GM21515 (cell line): ENCODE data around the gene POLE2.
"Not testable (repeated sequence)": the region's sequence is repeated elsewhere in the genome, so short reads cannot be mapped to it uniquely, and the experiment has no call there.

Experiments used
- ATAC-seq: cut with Tn5 transposase; IDR thresholded peaks from one replicate; pipeline ENCODE4 v1.9.1; 2021; ENCODE audit not compliant: unreplicated experiment

POLE2 gene

GRCh38 chr14:49659526-49660455, 28.2 kb downstream of the POLE2 start:
- ATAC-seq, result no peak

DNA sequence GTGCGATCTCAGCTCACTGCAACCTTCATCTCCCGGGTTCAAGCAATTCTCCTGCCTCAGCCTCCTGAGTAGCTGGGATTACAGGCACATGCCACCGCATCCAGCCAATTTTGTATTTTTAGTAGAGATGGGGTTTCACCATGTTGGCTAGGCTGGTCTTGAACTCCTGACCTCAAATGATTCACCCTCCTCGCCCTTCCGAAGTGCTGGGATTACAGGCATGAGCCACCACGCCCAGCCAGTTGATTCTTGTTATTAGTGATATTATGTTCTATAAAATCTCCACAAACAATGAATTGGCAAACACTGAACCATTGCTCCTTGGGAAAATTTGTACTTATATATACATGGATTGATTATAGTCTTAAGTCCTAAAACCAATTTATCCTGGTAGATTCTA, 30.5 kb downstream of the POLE2 start:
- ATAC-seq, result not testable (repeated sequence)

DNA sequence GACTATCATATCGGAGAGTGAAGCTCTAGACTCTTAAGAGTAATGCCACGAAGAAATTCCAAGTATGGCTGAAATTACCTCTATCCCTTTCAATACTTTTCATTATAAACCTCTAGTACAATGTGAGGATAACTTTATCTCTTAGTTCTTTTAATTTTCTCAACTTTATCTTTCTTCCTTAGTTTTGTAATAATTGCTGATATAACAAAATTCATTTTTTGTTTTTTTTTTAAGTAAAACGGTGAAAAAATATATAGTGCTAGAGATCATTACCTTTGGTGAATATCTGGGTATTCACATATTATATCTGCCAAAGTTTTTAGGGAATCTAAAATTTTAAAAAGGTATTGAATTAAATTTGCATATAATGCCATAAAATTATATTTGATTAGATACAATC, 33.5 kb downstream of the POLE2 start:
- ATAC-seq, result no peak

GRCh38 chr14:49653508-49653907, 34.5 kb downstream of the POLE2 start:
- ATAC-seq, result no peak

- ATAC-seq, result no peak
Measured at GRCh38 chr14:49642163-49642562, 45.9 kb downstream of the POLE2 start.

- no peak for ATAC-seq
Measured at GRCh38 chr14:49641697-49642129, 46.3 kb downstream of the POLE2 start.

GRCh38 chr14:49640540-49641417, 47.2 kb downstream of the POLE2 start:
- no peak for ATAC-seq

- no peak for ATAC-seq
Measured at GRCh38 chr14:49637534-49638078, 50.4 kb downstream of the POLE2 start.

DNA sequence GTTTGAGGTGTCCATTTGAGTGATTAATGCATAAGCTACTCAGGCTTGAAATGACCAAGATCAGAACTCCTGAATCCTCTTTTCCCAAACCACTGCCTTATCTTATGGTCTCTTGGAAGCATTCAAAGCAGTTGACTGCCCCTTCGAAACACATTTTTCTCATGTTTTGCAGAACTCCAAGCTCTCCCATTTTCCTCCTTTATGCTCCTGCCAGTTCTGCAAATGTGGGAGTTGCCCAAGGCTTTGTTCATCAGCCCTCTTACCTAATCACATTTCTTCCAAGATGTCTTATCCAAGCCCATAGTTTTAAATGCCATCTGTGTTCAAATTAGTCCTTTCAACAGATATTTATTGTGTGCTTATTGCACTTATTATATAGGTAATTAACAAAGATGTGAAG, 51.1 kb downstream of the POLE2 start:
- no peak for ATAC-seq

- peak; percentile 27 for ATAC-seq
Measured at GRCh38 chr14:49634547-49635334, 53.3 kb downstream of the POLE2 start, which contains the start of gene DNAAF2. Gene DNAAF2, minus strand, starts transcription at chr14:49635244. Its CDS starts 95 bp downstream, at chr14:49635149.

DNA sequence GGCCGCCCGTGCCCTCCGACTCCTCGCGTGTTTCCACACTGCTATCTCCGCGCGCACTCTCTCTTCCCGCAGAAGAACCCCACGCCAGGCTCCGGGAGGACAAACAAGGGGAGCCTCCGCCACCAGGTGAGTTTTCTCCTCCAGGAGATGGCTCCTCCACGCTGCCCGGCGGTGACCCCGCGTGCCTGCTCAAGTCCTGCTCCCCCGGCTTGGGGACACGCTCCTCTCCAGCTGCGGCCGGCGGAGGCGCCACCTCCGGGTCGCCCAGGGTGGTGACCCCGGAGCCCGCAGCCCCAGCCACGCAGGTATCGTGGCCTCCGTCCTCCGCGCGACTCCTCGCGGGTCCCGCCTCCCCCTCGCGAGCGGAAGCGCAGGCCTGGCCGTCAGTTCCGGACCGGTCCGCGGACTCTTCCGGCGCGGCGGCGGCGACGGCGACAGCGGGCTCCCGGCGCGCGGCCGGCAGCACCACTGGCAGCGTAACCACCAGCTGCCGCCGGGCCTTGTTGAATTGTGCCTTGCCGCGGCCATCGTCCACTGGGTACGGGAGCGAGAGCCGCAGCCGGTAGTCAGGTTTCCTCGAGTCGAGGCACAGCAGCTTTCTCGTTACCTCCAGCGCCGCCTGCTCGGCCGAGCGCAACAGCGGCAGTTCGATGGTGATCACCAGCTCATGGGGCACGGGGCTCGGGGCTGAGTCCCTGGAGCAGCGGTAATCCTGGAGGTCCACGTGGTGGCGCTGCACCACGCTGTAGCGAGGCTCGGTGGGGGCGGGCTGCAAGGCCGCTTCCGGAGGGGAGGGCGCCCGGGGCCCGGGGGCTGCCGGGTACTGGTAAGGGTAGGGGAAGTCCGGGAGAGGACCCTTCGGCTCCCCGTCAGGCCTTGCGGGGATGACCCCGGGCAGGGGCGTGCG, 54.1 kb downstream of the POLE2 start:
- ATAC-seq, result peak; percentile 77

DNA sequence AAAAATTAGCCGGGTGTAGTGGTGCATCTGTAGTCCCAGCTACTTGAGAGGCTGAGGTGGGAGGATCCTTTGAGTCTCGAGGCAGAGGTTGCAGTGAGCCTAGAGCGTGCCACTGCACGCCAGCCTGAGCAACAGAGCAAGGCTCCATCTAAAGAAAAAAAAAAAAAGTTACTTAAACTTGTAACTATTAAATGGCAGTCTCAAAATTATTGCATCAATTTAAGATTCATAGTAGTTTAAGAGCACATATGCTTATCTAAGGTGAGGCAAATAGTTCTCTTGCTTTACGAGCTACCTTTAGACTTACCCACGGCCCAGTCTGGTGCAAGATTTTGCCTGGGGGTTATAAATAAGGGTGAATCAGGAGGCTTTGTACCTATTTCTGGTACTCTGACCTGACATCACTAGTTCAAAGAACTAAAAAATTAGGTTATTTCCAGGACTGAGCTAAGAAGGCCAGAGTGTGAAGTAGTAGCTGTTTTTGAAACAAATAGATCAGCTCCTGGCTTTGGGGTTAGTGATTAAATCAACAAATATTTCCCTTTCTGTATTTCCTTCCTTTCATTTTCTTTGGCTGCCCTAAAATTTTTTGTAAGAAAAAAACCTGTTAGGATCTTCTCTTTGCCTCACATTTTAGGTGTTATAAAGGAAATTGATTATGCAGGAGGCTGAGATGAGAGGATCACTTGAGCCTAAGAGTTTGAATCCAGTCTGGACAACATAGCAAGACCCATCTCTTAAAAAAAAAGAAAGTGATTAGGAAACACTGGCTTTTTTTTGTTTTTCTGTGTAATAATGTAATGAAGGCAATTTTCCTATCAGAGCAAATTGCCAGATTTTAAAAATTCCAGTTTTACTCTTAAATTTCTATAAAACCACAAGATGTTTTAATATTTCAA, 63.8 kb downstream of the POLE2 start:
- ATAC-seq, result no peak

GRCh38 chr14:49623387-49623786, 64.6 kb downstream of the POLE2 start:
- no peak for ATAC-seq

GRCh38 chr14:49622022-49622607, 65.9 kb downstream of the POLE2 start:
- ATAC-seq, result no peak

- peak; percentile 30 for ATAC-seq
Measured at GRCh38 chr14:49621114-49621881, 66.7 kb downstream of the POLE2 start.

DNA sequence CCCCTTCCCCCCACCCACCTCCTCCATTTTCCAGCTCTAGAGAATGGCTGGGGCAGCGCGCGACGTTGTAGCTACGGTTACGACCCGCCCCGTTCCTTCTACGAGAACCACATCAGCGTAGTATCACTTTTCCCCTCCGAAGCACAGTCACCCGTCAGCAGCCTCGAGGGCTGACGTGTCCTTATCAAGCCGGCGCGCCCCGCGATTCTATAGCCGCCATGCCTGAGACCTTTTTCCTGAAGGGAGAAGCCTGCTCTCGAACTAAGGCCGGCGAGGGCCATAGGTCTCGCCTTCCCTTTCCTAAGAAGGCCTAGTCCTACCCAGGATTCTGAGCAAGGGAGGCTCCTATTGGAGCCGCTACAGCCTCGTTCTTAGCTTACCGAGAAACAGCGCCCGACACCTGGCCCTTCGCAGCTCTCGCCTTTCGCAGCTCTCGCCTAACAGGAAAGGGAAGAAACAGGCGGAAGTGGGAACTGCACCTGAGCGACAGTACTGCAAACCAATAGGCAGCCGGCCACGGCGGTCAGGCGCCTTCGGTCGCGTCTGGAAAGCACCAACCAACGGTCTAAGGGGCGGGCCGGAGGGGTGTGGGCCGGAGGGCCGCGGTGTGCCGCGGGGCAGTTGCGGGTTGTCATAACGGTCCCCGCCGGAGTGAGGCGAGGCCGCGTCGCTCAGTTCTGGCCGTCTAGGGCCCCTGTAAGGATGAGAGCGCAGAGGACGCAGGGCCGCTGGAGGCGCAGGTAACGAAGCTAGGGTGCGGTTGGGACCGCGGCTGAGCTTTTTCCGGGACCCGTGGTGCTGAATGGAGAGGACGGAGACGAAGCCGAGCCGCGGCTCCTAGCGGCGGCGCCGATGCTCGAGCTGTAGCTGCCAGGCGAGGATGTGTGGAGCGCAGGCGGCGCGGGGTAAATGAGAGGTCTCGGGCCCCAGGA, 67.6 kb downstream of the POLE2 start, which contains the start of the genes MGAT2 and RPL36AL:
Gene MGAT2 (plus strand): TSS at position 618 of the 932 bp plus-strand sequence. CDS start 470 bp downstream, outside the sequence.
Gene RPL36AL (minus strand): TSS at position 445 of the 932 bp plus-strand sequence. CDS start 1,522 bp downstream, outside the sequence.
- peak; percentile 89 for ATAC-seq
